KMS-11 (cell line): Measurements from ENCODE around the gene TNFAIP3.
"Not testable (repeated sequence)": the region's sequence is repeated elsewhere in the genome, so short reads cannot be mapped to it uniquely, and the experiment has no call there.

Source experiments
- H2AFZ ChIP-seq: fragments of 200-600 bp; sonication (generic); 2 replicates; pipeline ENCODE4 v1.6.1; 2016; ENCODE audit warnings: antibody characterized with exemption, mixed run types, low read depth
- H3K27ac ChIP-seq: fragments of 200-600 bp; sonication (generic); 2 replicates; pipeline ENCODE4 v1.6.1; 2016; ENCODE audit warnings: mild to moderate bottlenecking, mixed run types
- H3K27me3 ChIP-seq: fragments of 200-600 bp; sonication (generic); 2 replicates; pipeline ENCODE4 v1.6.1; 2017; ENCODE audit warnings: mild to moderate bottlenecking, low read depth, mixed run types, moderate library complexity; ENCODE audit not compliant: insufficient read depth
- H3K36me3 ChIP-seq: fragments of 200-600 bp; sonication (generic); 2 replicates; pipeline ENCODE4 v1.6.1; 2017; ENCODE audit warnings: mild to moderate bottlenecking, mixed run types; ENCODE audit not compliant: insufficient read depth
- H3K4me1 ChIP-seq: fragments of 200-600 bp; sonication (generic); 2 replicates; pipeline ENCODE4 v1.6.1; 2016; ENCODE audit warnings: mild to moderate bottlenecking, low read depth, mixed run types; ENCODE audit not compliant: poor library complexity, severe bottlenecking
- H3K4me2 ChIP-seq: fragments of 200-600 bp; sonication (generic); 2 replicates; pipeline ENCODE4 v1.7.0; 2016; ENCODE audit warnings: mild to moderate bottlenecking, mixed run types
- H3K4me3 ChIP-seq: fragments of 200-600 bp; sonication (generic); IDR thresholded peaks from 2 replicates; pipeline ENCODE4 v1.6.1; 2017; ENCODE audit warnings: low read depth, low read length, mixed read lengths; ENCODE audit not compliant: insufficient read depth
- H3K79me2 ChIP-seq: fragments of 200-600 bp; sonication (generic); 2 replicates; pipeline ENCODE4 v1.6.1; 2016; ENCODE audit warnings: low read depth, mixed run types; ENCODE audit not compliant: insufficient read depth
- H3K9ac ChIP-seq: fragments of 200-600 bp; sonication (generic); 2 replicates; pipeline ENCODE4 v1.6.1; 2016; ENCODE audit warnings: mild to moderate bottlenecking, mixed run types
- H4K20me1 ChIP-seq: fragments of 200-600 bp; sonication (generic); 2 replicates; pipeline ENCODE4 v1.6.1; 2016; ENCODE audit warnings: mild to moderate bottlenecking, mixed run types; ENCODE audit not compliant: insufficient read depth
- CTCF ChIP-seq: fragments of 200-600 bp; sonication (generic); conservative IDR thresholded peaks from 2 replicates; pipeline ENCODE4 v1.6.1; 2017; ENCODE audit warnings: low read depth, mild to moderate bottlenecking, antibody characterized with exemption, low read length, moderate library complexity, mixed read lengths

TNFAIP3 gene

DNA sequence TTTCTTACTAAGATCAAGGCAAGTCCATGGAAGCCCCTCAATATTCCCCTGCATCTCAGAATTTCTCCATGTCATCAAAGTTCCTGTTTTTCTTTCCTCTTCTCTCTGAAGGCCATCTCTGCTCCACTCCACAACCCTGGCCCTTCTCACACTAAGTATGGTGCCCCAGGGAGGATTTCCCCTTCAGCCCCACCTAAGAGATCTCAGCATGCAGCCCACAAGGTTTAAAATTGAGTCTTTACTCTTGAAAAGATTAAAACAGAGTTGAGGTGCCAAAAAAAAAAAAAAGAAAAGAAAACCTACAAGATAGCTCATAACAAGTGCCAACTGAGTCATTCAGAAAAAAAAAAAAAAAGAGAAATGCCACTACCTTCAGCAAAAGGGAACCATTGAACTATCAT lies 36.5 kb upstream of the TNFAIP3 start:
- Histone ChIP-seq H3K79me2 (no peaks in the 10 kb centered on the region), H3K27me3 (no peaks in the 10 kb centered on the region), H3K36me3 (no peaks in the 10 kb centered on the region), H3K4me3 (no peak overlapping the region), H3K9ac (no peak overlapping the region), H3K4me2 (no peak overlapping the region), H3K27ac (no peak overlapping the region), H2AFZ (no peak overlapping the region), H4K20me1 (no peaks in the 10 kb centered on the region), H3K4me1 (peaks cover 6% of the 10 kb centered on the region)
- TF ChIP-seq CTCF = no peak

DNA sequence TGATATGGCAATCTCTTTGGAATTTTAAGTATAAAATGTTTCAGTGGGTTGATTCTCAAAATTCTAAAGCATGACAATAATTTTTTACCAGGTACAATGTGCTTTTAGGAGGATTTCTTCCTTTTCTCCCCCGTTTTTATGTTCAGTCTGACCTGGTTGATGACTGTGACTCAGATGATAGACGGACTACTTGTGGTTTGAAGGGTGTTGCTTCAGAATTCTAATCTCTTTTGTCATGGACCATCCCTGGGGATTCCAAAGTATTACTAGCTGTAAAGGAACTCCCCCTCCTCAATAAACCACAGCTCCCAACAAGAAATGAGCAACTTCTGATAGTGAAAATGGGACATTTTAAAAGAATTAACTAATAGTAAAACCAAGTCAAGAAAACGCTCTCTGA lies 34.9 kb upstream of the TNFAIP3 start:
- H3K79me2 ChIP-seq = no peaks in the 10 kb centered on the region
- no peaks in the 10 kb centered on the region for H3K27me3 ChIP-seq
- no peaks in the 10 kb centered on the region for H4K20me1 ChIP-seq
- H3K4me1 ChIP-seq = peaks cover 6% of the 10 kb centered on the region
- no peak overlapping the region for H3K4me3 ChIP-seq
- H3K9ac ChIP-seq = no peak overlapping the region
- H3K36me3 ChIP-seq = no peaks in the 10 kb centered on the region
- no peak overlapping the region for H3K4me2 ChIP-seq
- no peak for TF ChIP-seq CTCF
- H3K27ac ChIP-seq = no peak overlapping the region
- no peak overlapping the region for H2AFZ ChIP-seq

DNA sequence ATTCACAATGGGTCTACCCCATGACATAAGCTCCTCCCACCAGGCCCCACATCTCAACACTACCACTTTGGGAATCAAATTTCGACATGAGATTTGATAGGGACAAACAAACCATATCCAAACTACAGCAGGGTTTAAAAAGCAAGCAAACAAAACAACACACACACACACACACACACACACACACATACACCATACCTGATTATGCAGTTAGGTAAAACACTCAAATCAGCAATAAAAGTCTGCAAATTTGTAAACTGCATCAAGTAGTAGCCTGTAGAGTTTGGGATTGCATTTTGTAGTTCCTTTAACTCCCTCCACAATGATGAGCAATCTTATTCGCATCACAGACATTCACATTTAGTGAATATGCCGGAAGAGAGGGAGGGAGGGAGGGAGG lies 32.6 kb upstream of the TNFAIP3 start:
- Histone ChIP-seq H2AFZ (no peak overlapping the region), H4K20me1 (no peaks in the 10 kb centered on the region), H3K9ac (no peak overlapping the region), H3K79me2 (no peaks in the 10 kb centered on the region), H3K4me2 (no peak overlapping the region), H3K36me3 (no peaks in the 10 kb centered on the region), H3K27ac (no peak overlapping the region), H3K4me1 (no peaks in the 10 kb centered on the region), H3K27me3 (no peaks in the 10 kb centered on the region), H3K4me3 (no peak overlapping the region)
- no peak for TF ChIP-seq CTCF

- no peak overlapping the region for H3K4me2 ChIP-seq
- no peak overlapping the region for H3K4me3 ChIP-seq
- no peaks in the 10 kb centered on the region for H3K36me3 ChIP-seq
- no peak overlapping the region for H3K27ac ChIP-seq
- no peaks in the 10 kb centered on the region for H3K27me3 ChIP-seq
- H4K20me1 ChIP-seq = no peaks in the 10 kb centered on the region
- no peak for TF ChIP-seq CTCF
- H3K9ac ChIP-seq = no peak overlapping the region
- H3K4me1 ChIP-seq = no peaks in the 10 kb centered on the region
- H3K79me2 ChIP-seq = no peaks in the 10 kb centered on the region
- no peak overlapping the region for H2AFZ ChIP-seq
Measured at GRCh38 chr6:137836788-137837187, 30.3 kb upstream of the TNFAIP3 start.

GRCh38 chr6:137838090-137838489 lies 29.0 kb upstream of the TNFAIP3 start:
- H3K4me1 ChIP-seq, H3K79me2 ChIP-seq, H4K20me1 ChIP-seq, H3K27me3 ChIP-seq, H3K9ac ChIP-seq, H3K36me3 ChIP-seq, H3K4me2 ChIP-seq, H3K27ac ChIP-seq, H3K4me3 ChIP-seq, H2AFZ ChIP-seq: not testable (repeated sequence)

- not testable (repeated sequence) for H3K36me3 ChIP-seq, H4K20me1 ChIP-seq, H3K9ac ChIP-seq, H3K27me3 ChIP-seq, H3K4me1 ChIP-seq, H2AFZ ChIP-seq, H3K4me2 ChIP-seq, H3K27ac ChIP-seq, H3K4me3 ChIP-seq, H3K79me2 ChIP-seq
Measured at GRCh38 chr6:137838597-137838996, 28.5 kb upstream of the TNFAIP3 start.
